GM12801 (cell line): Measurements from ENCODE around the gene SNX19.

Experiments used
- CTCF ChIP-seq: IDR thresholded peaks from one replicate; pipeline ENCODE4 v1.5.1; 2011; ENCODE audit warnings: control low read depth; ENCODE audit not compliant: insufficient read length; ENCODE audit errors: extremely low read depth

SNX19 gene

GRCh38 chr11:130827451-130828377 lies 88.6 kb downstream of the SNX19 start:
- TF ChIP-seq CTCF, result no peak

- TF ChIP-seq CTCF, result no peak
These were observed 89.7 kb downstream of the SNX19 start for GRCh38 chr11:130826572-130826971.

- no peak for TF ChIP-seq CTCF
These were observed 90.3 kb downstream of the SNX19 start for GRCh38 chr11:130825983-130826382.

- TF ChIP-seq CTCF, result no peak
These were observed 90.7 kb downstream of the SNX19 start for GRCh38 chr11:130825561-130825960.
